PC-9 (cell line): ENCODE measurements around the gene YWHAQ. TPM values are rescaled to one million over a fixed set of nuclear protein-coding genes. Genes with fewer than 3 reads are reported as not detected.

Experiments
- BruUV-seq: library from RNA; stranded (reverse); fragments of 400-500 nt; replicated peaks from 2 replicates; lab custom pipeline; 2021; lab: Mats Ljungman, UMichigan
- CTCF ChIA-PET: fragments of 300-600 bp; sonication (Branson Sonifier 250); formaldehyde crosslinking; loops from one replicate; lab custom pipeline; 2022; ENCODE audit warnings: antibody characterized with exemption; lab: Charles Lee
- POLR2A ChIA-PET: fragments of 300-600 bp; sonication (Branson Sonifier 250); formaldehyde crosslinking; loops from one replicate; lab custom pipeline; 2022; ENCODE audit warnings: antibody characterized with exemption; ENCODE audit not compliant: unreplicated experiment; lab: Charles Lee
- DNase-seq, 2 experiments: peaks; one replicate each; pipeline versions ENCODE4 v3.0.0 to v3.0.0-alpha.2; 2015 to 2022; ENCODE audit warnings: mixed read lengths in 1 of 2
- H2AFZ ChIP-seq: fragments of 200-600 bp; sonication (generic); 2 replicates; pipeline ENCODE4 v1.8.1; 2017; ENCODE audit warnings: antibody characterized with exemption
- H3F3A ChIP-seq: fragments of 200-600 bp; sonication (generic); 2 replicates; pipeline ENCODE4 v1.8.1; 2017; ENCODE audit warnings: antibody characterized with exemption, mild to moderate bottlenecking, low read depth; ENCODE audit not compliant: insufficient read depth
- H3K27ac ChIP-seq: fragments of 200-600 bp; sonication (generic); 2 replicates; pipeline ENCODE4 v1.6.1; 2016; ENCODE audit warnings: mixed run types
- H3K27me3 ChIP-seq: fragments of 200-600 bp; sonication (generic); 2 replicates; pipeline ENCODE4 v1.6.1; 2016; ENCODE audit warnings: low read depth, mixed run types; ENCODE audit not compliant: insufficient read depth
- H3K36me3 ChIP-seq: fragments of 200-600 bp; sonication (generic); 2 replicates; pipeline ENCODE4 v1.6.1; 2016; ENCODE audit warnings: low read depth, mixed run types
- H3K4me1 ChIP-seq: fragments of 200-600 bp; sonication (generic); replicated peaks from 2 replicates; pipeline ENCODE4 v1.6.1; 2016; ENCODE audit warnings: mixed run types; ENCODE audit not compliant: insufficient read depth
- H3K4me2 ChIP-seq: fragments of 200-600 bp; sonication (generic); 2 replicates; pipeline ENCODE4 v1.6.1; 2017; ENCODE audit warnings: mixed run types
- H3K4me3 ChIP-seq: fragments of 200-600 bp; sonication (generic); 2 replicates; pipeline ENCODE4 v1.6.1; 2016; ENCODE audit warnings: mixed run types
- H3K79me2 ChIP-seq: fragments of 200-600 bp; sonication (generic); 2 replicates; pipeline ENCODE4 v1.6.1; 2017; ENCODE audit warnings: low read depth, mixed run types
- H3K9me2 ChIP-seq: fragments of 200-600 bp; sonication (generic); 2 replicates; pipeline ENCODE4 v1.8.1; 2017; ENCODE audit warnings: mild to moderate bottlenecking; ENCODE audit not compliant: insufficient read depth
- H3K9me3 ChIP-seq: fragments of 200-600 bp; sonication (generic); 2 replicates; pipeline ENCODE4 v1.8.1; 2016; ENCODE audit warnings: low read depth; ENCODE audit not compliant: insufficient read depth
- H4K20me1 ChIP-seq: fragments of 200-600 bp; sonication (generic); 2 replicates; pipeline ENCODE4 v1.8.1; 2017; ENCODE audit not compliant: insufficient read depth
- CTCF ChIP-seq: fragments of 200-600 bp; sonication (generic); conservative IDR thresholded peaks from 2 replicates; pipeline ENCODE4 v1.6.1; 2017; ENCODE audit warnings: mixed run types, antibody characterized with exemption, mild to moderate bottlenecking, moderate library complexity
- EZH2 ChIP-seq: fragments of 200-600 bp; sonication (generic); IDR thresholded peaks from 2 replicates; pipeline ENCODE4 v1.8.0; 2017; ENCODE audit warnings: antibody characterized with exemption, low read depth
- intact Hi-C: fragments of 100-400 bp; cut with micrococcal nuclease; formaldehyde crosslinking; loops from one replicate; pipeline ENCODE4 v1.10.0; 2022; ENCODE audit not compliant: unreplicated experiment
- total RNA-seq: library from RNA; stranded (reverse); gene quantifications from 2 replicates; pipeline ENCODE4 v1.2.3, GENCODE V29; 2021

The YWHAQ gene
- total RNA-seq, 1 experiment from 2014 or later, result 353 TPM

GRCh38 chr2:9631878-9632700, 1.3 kb upstream of the YWHAQ start:
- no peak overlapping the region for H3K4me3 ChIP-seq
- H3K79me2 ChIP-seq, result peaks cover 33% of the 10 kb centered on the region
- ChIA-PET CTCF (no interaction called here), POLR2A (no interaction called here)
- H3K36me3 ChIP-seq, result peaks cover 22% of the 10 kb centered on the region
- TF ChIP-seq CTCF (no peak), EZH2 (no peak)
- BruUV-seq, result no TSS peak
- H3K4me1 ChIP-seq, result peaks cover 28% of the 10 kb centered on the region
- DNase-seq, result no peak
- no peaks in the 10 kb centered on the region for H3K27me3 ChIP-seq
- H3K9me2 ChIP-seq, result no peaks in the 10 kb centered on the region
- H4K20me1 ChIP-seq, result peaks cover 17% of the 10 kb centered on the region
- intact Hi-C loops, result loop anchor here (2.0 to 10.0 kb wide), 5 partner anchors 71 to 423 kb away; partner anchors contain the start of gene ADAM17
- H3K4me2 ChIP-seq, result no peak overlapping the region
- H3K9me3 ChIP-seq, result no peaks in the 10 kb centered on the region
- no peak overlapping the region for H3K27ac ChIP-seq
- peaks cover 17% of the 10 kb centered on the region; the same call in 1 of the 2 replicates for H3F3A ChIP-seq
- no peak overlapping the region for H2AFZ ChIP-seq

GRCh38 chr2:9631553-9631819, 689 bp upstream of the YWHAQ start:
- intact Hi-C loops, result loop anchor here (2.0 to 10.0 kb wide), 5 partner anchors 71 to 423 kb away; partner anchors contain the start of gene ADAM17
- Histone ChIP-seq H3K4me3 (peak overlapping the region; percentile 91; the same call in 1 of the 2 replicates), H3K36me3 (peaks cover 28% of the 10 kb centered on the region), H3K9me3 (no peaks in the 10 kb centered on the region), H3K27ac (no peak overlapping the region), H3K27me3 (no peaks in the 10 kb centered on the region), H3K4me2 (peak overlapping the region; percentile 80), H3K79me2 (peaks cover 39% of the 10 kb centered on the region), H3F3A (peaks cover 14% of the 10 kb centered on the region; the same call in 1 of the 2 replicates), H4K20me1 (peaks cover 23% of the 10 kb centered on the region), H3K9me2 (no peaks in the 10 kb centered on the region), H2AFZ (peak overlapping the region; percentile 67; the same call in 1 of the 2 replicates), H3K4me1 (peaks cover 31% of the 10 kb centered on the region)
- ChIA-PET POLR2A (interaction anchor here (0.6 to 0.7 kb wide), 2 partner anchors 23 to 148 kb away, joined by 4 to 7 read pairs; no protein-coding TSS in a partner anchor), CTCF (no interaction called here)
- TF ChIP-seq EZH2 (no peak), CTCF (no peak)
- no TSS peak for BruUV-seq
- no peak for DNase-seq

GRCh38 chr2:9630117-9630735, 571 bp downstream of the YWHAQ start:
- intact Hi-C loops, result loop anchor here (2.0 to 10.0 kb wide), 5 partner anchors 73 to 425 kb away; partner anchors contain the start of gene ADAM17
- H3F3A ChIP-seq, result peaks cover 14% of the 10 kb centered on the region; the same call in 1 of the 2 replicates
- no peaks in the 10 kb centered on the region for H3K9me3 ChIP-seq
- BruUV-seq, result no TSS peak
- peak in 1 of 2 experiments; percentile 67 for DNase-seq
- peak overlapping the region; percentile 91 for H3K4me3 ChIP-seq
- H3K79me2 ChIP-seq, result peaks cover 51% of the 10 kb centered on the region
- H3K4me2 ChIP-seq, result peak overlapping the region; percentile 96
- peaks cover 36% of the 10 kb centered on the region for H4K20me1 ChIP-seq
- H3K27ac ChIP-seq, result peak overlapping the region; percentile 72
- peaks cover 36% of the 10 kb centered on the region for H3K4me1 ChIP-seq
- no peak for TF ChIP-seq EZH2
- no peak for TF ChIP-seq CTCF
- H3K9me2 ChIP-seq, result no peaks in the 10 kb centered on the region
- peaks cover 36% of the 10 kb centered on the region for H3K36me3 ChIP-seq
- no peaks in the 10 kb centered on the region for H3K27me3 ChIP-seq
- ChIA-PET POLR2A (interaction anchor here (0.5 to 1.5 kb wide), 11 partner anchors 19 to 413 kb away, joined by 3 to 9 read pairs (median 5); partner anchors contain the start of gene KLF11), CTCF (no interaction called here)
- peak overlapping the region; percentile 49; the same call in 1 of the 2 replicates for H2AFZ ChIP-seq
